MCF 10A (cell line): ENCODE measurements around the gene KRTAP5-6. TPM values are rescaled to one million over a fixed set of nuclear protein-coding genes. Genes with fewer than 3 reads are reported as not detected.
"Not testable (repeated sequence)": the region's sequence is repeated elsewhere in the genome, so short reads cannot be mapped to it uniquely, and the experiment has no call there.

ENCODE experiments used
- BruUV-seq: library from RNA; stranded (reverse); fragments of 400-500 nt; replicated peaks from 2 replicates; lab custom pipeline; 2021; lab: Mats Ljungman, UMichigan
- CTCF ChIA-PET: fragments of 300-600 bp; sonication (Branson Sonifier 250); formaldehyde crosslinking; extraction: SDS; loops from one replicate; lab custom pipeline; 2021; ENCODE audit warnings: antibody characterized with exemption, inconsistent platforms; lab: Yijun Ruan, JAX
- POLR2A ChIA-PET: fragments of 300-600, 350-650 bp; sonication (Branson Sonifier 250); formaldehyde crosslinking; extraction: SDS; loops from one replicate; lab custom pipeline; 2020; ENCODE audit warnings: antibody characterized with exemption, inconsistent platforms; lab: Yijun Ruan, JAX
- DNase-seq: peaks from one replicate; pipeline ENCODE4 v3.0.0-alpha.2; 2018; ENCODE audit not compliant: unreplicated experiment
- H3K27ac Mint-ChIP-seq: one replicate; pipeline ENCODE4 v1.8.0; 2022; ENCODE audit warnings: mild to moderate bottlenecking, low read depth, mixed read lengths; ENCODE audit not compliant: unreplicated experiment
- H3K27me3 Mint-ChIP-seq: one replicate; pipeline ENCODE4 v1.8.0; 2022; ENCODE audit warnings: mixed read lengths; ENCODE audit not compliant: insufficient read depth, unreplicated experiment
- H3K36me3 Mint-ChIP-seq: one replicate; pipeline ENCODE4 v1.8.0; 2022; ENCODE audit warnings: mild to moderate bottlenecking, moderate library complexity, mixed read lengths; ENCODE audit not compliant: insufficient read depth, unreplicated experiment
- H3K4me1 Mint-ChIP-seq: one replicate; pipeline ENCODE4 v1.8.0; 2022; ENCODE audit warnings: mixed read lengths; ENCODE audit not compliant: insufficient read depth, unreplicated experiment
- H3K4me3 Mint-ChIP-seq: one replicate; pipeline ENCODE4 v1.8.0; 2022; ENCODE audit warnings: mild to moderate bottlenecking, moderate library complexity, mixed read lengths; ENCODE audit not compliant: unreplicated experiment
- H3K9me3 Mint-ChIP-seq: one replicate; pipeline ENCODE4 v1.8.0; 2022; ENCODE audit warnings: mixed read lengths; ENCODE audit not compliant: unreplicated experiment
- intact Hi-C: fragments of 100-400 bp; cut with micrococcal nuclease; formaldehyde crosslinking; loops from 2 replicates; pipeline ENCODE4 v1.14.1; 2022
- total RNA-seq: library from RNA; stranded (reverse); gene quantifications from 2 replicates; pipeline ENCODE4 v1.2.3, GENCODE V29; 2022
- TF ChIP-seq, protein P1 (sequence below): fragments of 200-600 bp; IDR thresholded peaks from one replicate; pipeline ENCODE4 v1.8.0; 2022; ENCODE audit warnings: antibody characterized with exemption, mild to moderate bottlenecking; ENCODE audit not compliant: unreplicated experiment

Gene KRTAP5-6
- total RNA-seq, 1 experiment from 2014 or later, result not detected

DNA sequence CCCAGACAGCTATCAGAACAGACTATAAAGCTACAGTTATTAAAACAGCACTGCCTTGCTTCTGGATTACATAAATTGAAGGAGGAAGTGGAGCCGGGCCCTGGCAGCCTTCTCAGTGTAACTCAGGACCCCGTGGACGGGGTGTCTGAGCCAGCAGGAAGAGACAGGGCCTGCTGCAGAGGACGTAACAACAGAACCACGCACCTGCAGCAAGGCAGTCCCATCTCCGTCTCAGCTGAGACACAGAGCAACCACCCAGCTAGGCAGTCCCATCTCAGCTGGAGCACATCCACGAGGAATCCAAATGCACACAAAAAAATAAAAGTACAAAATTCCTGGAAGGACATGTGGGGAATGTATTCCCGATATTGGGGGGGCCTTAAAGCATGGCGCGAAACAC lies 17.1 kb upstream of the KRTAP5-6 start:
- no TSS peak for BruUV-seq
- intact Hi-C loops, result no loop called here

DNA sequence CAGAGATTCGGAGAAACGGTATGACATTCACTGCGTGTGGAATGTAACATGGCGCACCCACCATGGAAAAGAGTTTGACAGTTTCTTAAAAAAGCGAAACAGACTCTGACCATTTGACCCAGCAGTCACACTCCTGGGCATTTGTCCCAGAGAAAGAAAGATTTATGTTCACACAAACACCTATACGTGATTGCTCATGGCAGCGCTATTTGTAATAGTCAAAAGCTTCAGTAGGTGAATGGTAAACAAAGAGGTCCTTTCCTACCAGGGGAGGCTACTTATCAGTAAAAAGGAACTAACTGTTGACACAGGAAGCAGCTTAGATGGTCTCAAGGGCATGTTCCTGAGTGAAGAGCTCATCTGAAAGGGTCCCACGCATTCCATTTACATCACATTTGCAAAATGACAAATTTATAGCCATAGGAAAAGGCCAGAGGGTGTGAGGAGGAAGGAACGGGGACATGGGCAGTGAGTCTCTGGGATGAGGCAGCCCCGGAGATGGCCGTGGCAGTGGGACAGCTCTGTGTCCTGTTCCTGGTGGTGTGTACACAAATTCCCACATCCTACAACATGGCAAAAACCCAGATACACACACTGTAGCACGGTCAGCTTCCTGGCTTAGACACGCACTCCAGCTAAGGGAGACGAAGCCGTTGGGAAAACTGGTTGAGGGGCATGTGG lies 14.6 kb upstream of the KRTAP5-6 start:
- no peaks in the 10 kb centered on the region for H3K9me3 Mint-ChIP-seq
- ChIA-PET CTCF (interaction anchor here (0.8 to 2.0 kb wide), 6 partner anchors 9 to 320 kb away, joined by 3 to 9 read pairs (median 5); no protein-coding TSS in a partner anchor), POLR2A (no interaction called here)
- H3K27me3 Mint-ChIP-seq, result peaks cover 13% of the 10 kb centered on the region
- no TSS peak for BruUV-seq
- H3K4me3 Mint-ChIP-seq, result no peak overlapping the region
- no peak for DNase-seq
- TF ChIP-seq, protein P1, sequence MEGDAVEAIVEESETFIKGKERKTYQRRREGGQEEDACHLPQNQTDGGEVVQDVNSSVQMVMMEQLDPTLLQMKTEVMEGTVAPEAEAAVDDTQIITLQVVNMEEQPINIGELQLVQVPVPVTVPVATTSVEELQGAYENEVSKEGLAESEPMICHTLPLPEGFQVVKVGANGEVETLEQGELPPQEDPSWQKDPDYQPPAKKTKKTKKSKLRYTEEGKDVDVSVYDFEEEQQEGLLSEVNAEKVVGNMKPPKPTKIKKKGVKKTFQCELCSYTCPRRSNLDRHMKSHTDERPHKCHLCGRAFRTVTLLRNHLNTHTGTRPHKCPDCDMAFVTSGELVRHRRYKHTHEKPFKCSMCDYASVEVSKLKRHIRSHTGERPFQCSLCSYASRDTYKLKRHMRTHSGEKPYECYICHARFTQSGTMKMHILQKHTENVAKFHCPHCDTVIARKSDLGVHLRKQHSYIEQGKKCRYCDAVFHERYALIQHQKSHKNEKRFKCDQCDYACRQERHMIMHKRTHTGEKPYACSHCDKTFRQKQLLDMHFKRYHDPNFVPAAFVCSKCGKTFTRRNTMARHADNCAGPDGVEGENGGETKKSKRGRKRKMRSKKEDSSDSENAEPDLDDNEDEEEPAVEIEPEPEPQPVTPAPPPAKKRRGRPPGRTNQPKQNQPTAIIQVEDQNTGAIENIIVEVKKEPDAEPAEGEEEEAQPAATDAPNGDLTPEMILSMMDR, result no peak
- intact Hi-C loops, result no loop called here
- H3K36me3 Mint-ChIP-seq, result no peaks in the 10 kb centered on the region
- no peak overlapping the region for H3K27ac Mint-ChIP-seq
- H3K4me1 Mint-ChIP-seq, result no peaks in the 10 kb centered on the region

More for the DNA sequence above, 17.1 kb upstream of the KRTAP5-6 start:
- CTCF ChIA-PET, result interaction anchor here (0.6 to 6.4 kb wide), 5 partner anchors 14 to 471 kb away, joined by 3 to 44 read pairs (median 6); no protein-coding TSS in a partner anchor
- Mint-ChIP-seq H3K9me3 (no peaks in the 10 kb centered on the region), H3K4me3 (no peak overlapping the region), H3K36me3 (no peaks in the 10 kb centered on the region), H3K27ac (no peak overlapping the region), H3K27me3 (peaks cover 25% of the 10 kb centered on the region), H3K4me1 (no peaks in the 10 kb centered on the region)
- POLR2A ChIA-PET, result no interaction called here
- DNase-seq, result no peak
- TF ChIP-seq, protein P1, result no peak

DNA sequence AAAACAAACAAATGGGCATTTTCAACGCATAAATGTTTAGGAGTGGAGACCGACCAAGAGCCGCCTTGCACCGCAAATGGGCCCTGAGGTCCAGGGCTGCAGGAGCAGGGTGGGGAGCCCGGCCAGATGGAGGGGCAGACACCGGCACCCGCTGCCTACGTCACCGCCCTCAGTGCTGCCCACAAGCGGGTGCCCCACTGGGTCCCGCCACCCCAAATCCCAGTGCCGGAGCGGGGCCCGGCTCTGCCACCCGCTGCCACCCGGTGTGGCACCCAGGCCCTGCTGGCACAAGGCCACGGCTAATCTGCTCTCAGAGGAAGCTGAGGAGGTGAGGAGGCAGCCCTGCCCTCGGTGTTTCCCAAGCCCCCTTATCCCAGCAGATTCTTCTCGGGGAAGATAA lies 13.8 kb upstream of the KRTAP5-6 start:
- POLR2A ChIA-PET, DNase-seq, H3K4me1 Mint-ChIP-seq, H3K9me3 Mint-ChIP-seq, BruUV-seq, H3K27ac Mint-ChIP-seq, H3K4me3 Mint-ChIP-seq, intact Hi-C loops, H3K36me3 Mint-ChIP-seq: not testable (repeated sequence)
- peaks cover 12% of the 10 kb centered on the region for H3K27me3 Mint-ChIP-seq
- CTCF ChIA-PET, result interaction anchor here (1.8 to 1.9 kb wide), 2 partner anchors 11 to 319 kb away, joined by 5 to 9 read pairs; no protein-coding TSS in a partner anchor

DNA sequence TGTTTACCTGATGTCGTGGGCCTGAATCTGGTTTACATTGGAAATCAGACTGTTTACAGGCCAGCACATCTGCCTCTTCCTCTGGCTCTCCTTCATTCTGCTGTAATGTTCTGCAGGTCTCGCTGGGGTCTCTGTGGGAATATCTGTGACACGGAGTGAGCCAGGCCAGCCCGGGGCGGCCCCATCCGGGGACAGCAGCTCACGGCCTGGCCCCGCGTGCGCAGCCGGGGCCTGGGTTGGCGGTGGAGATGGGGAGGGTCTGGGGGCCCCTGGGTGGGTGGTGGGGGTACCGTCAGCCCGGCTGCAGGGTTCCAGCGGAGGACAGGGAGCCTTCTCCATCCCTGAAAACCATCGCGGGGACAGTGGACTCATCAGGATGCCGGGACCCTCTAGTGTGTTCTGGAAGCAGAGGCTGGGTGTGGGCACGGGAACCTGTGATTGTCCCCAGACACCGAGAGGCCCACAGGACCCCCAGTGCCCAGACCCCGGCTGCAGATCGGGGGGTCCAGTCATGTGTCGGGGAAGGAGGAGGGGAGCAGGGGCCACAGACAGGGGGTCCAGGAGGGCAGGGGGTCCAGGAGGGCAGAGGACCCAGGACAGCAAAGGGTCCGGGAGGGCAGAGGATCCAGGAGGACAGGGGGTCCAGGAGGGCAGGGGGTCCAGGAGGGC lies 13.0 kb upstream of the KRTAP5-6 start:
- intact Hi-C loops, BruUV-seq, H3K4me3 Mint-ChIP-seq, H3K36me3 Mint-ChIP-seq, H3K9me3 Mint-ChIP-seq, DNase-seq, H3K4me1 Mint-ChIP-seq, H3K27ac Mint-ChIP-seq, POLR2A ChIA-PET: not testable (repeated sequence)
- CTCF ChIA-PET, result interaction anchor here (1.9 kb wide), 1 partner anchor 318 kb away, joined by 5 read pairs; no protein-coding TSS in a partner anchor
- H3K27me3 Mint-ChIP-seq, result peaks cover 12% of the 10 kb centered on the region

DNA sequence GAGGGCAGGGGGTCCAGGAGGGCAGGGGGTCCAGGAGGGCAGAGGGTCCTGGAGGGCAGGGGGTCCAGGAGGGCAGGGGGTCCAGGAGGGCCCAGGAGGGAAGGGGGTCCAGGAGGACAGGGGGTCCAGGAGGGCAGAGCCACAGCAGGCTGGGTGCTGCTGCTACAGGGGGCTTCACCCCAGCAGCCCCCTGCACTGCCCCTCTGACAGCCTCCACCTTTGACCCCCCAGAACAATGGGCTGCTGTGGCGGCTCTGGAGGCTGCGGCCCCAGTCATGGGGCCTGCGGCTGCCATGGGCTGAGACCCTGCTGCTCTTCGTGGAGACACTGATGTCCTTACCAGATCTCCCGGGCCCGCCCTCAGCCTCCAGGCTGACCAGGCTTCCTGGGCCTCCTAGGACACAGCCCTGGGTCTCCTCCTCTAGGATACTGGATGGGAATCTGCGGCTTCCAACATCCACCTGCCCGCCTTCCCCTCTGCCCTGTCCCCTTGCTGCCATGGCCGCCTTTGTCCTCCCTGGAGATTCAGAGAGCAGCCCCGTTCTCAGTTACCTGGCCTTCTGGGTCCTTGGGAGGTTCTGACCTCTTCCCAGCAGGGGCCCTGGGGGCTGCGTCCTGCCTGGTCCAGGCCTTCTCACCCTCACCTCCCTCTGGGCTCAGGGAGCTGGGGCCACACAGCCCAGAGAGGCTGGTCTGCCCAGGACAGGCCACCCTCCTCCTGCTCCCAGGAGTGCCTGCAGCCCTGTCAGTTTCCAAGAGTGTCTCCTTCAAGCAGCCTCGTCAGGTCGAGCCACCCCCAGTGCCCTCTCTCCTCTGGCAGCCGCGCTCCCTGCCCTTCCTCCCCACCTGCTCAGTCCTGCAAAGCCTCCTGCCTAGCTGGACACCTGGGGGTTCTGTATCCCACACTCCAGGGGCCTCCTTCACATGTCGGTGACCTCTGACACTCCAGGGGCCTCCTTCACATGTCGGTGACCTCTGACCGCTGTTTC lies 11.8 kb upstream of the KRTAP5-6 start:
- POLR2A ChIA-PET, intact Hi-C loops, H3K9me3 Mint-ChIP-seq, CTCF ChIA-PET, H3K4me3 Mint-ChIP-seq, BruUV-seq, H3K27ac Mint-ChIP-seq, DNase-seq, H3K36me3 Mint-ChIP-seq, H3K4me1 Mint-ChIP-seq: not testable (repeated sequence)
- H3K27me3 Mint-ChIP-seq, result peaks cover 12% of the 10 kb centered on the region

DNA sequence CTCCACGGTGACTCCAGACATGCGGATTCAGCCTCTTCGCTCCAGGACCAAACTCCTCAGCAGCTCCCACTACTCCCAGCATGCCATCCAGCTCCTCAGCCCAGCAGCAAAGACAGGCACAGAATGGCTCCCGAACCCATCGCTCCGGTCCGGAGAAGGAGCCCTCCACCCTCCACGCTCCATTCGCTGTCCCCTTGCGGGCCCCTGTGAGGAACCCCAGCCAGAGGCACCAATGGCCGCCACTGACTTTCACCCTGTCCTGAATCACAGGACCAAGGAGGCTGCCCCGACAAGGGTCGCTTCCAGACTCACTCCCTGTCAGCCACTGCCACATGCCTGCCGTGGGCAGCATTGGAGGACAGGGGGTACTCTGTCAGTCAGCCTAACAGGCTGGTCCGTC lies 10.8 kb upstream of the KRTAP5-6 start:
- POLR2A ChIA-PET, CTCF ChIA-PET, intact Hi-C loops: not testable (repeated sequence)

More for the DNA sequence above, 10.8 kb upstream of the KRTAP5-6 start:
- BruUV-seq, H3K36me3 Mint-ChIP-seq, H3K4me3 Mint-ChIP-seq, H3K9me3 Mint-ChIP-seq, H3K4me1 Mint-ChIP-seq, DNase-seq, H3K27ac Mint-ChIP-seq: not testable (repeated sequence)
- H3K27me3 Mint-ChIP-seq, result peaks cover 12% of the 10 kb centered on the region
